22Rv1 (cell line): ENCODE results near the gene FCHO2.

Source experiments
- CTCF ChIP-seq: fragments of 450-650 bp; IDR thresholded peaks from 2 replicates; pipeline ENCODE4 v1.5.1; 2017; ENCODE audit warnings: mild to moderate bottlenecking
- ZFX ChIP-seq: fragments of 450-650 bp; IDR thresholded peaks from 2 replicates; pipeline ENCODE4 v1.6.1; 2017; ENCODE audit warnings: antibody characterized with exemption, borderline replicate concordance

DNA sequence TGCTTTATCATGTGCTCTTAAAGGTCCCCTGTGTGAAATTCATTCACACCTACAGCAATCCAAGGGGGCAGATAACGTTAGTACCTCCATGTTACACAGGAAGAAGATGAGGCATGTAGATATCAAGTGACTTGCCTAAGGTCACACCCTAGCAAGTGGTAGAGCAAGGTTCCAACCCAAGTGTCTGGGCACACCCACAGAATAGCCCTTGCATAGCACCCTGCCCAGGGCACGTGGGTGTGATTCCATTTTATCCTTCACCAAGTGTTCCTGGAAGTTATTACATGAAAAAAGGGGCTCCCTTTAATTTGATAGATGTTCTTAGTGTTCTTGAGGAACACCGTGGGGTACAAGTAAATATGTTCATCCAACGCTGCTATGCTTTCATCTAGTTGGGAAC lies 169.4 kb downstream of the FCHO2 start:
- no peak for TF ChIP-seq CTCF
- no peak for TF ChIP-seq ZFX
